ENCODE data around the gene TFE3. TPM values are rescaled to one million over a fixed set of nuclear protein-coding genes. Genes with fewer than 3 reads are reported as not detected.

The TFE3 gene
- total and polyA plus RNA-seq, 10 of the 15 experiments (the other 5 are each of a cell fraction or from before 2014, with no cell fraction given): 3.5 to 20.4 (median 11.6) TPM

- no TSS peak for BruUV-seq (replicated peaks)
- in situ Hi-C loops (cut with MboI): no loop called here
- intact Hi-C loops (cut with micrococcal nuclease; ENCODE audit: unreplicated experiment): no loop called here
- SMC1A ChIA-PET (ENCODE audit: uncharacterized antibody, unreplicated experiment): interaction anchor here (1.1 kb wide), 1 partner anchor 21 kb away, joined by 3 read pairs; the partner anchor contains the start of gene TFE3
- ATAC-seq (no peak), FAIRE-seq (no peak), DNase-seq (ENCODE audit: low read depth, low spot score) (no peak)
- Histone ChIP-seq H4K20me1 (ENCODE audit: control insufficient read depth, insufficient read depth) (no peaks in the 10 kb centered on the region), H3K4me2 (ENCODE audit: control insufficient read depth, insufficient read depth) (no peak overlapping the region), H3K9ac (ENCODE audit: control insufficient read depth, insufficient read depth, low read length) (no peak overlapping the region), H3K79me2 (ENCODE audit: control insufficient read depth, insufficient read depth, low read length) (no peaks in the 10 kb centered on the region), H3K4me1 (ENCODE audit: control insufficient read depth, insufficient read depth, low read length) (no peaks in the 10 kb centered on the region), H3K27ac (ENCODE audit: control insufficient read depth, insufficient read depth) (no peak overlapping the region), H3K36me3 (ENCODE audit: control insufficient read depth in 2 of 2, insufficient read depth in 2 of 2, low read length in 1 of 2) (no peaks in the 10 kb centered on the region), H3K9me3 (replicated peaks; ENCODE audit: control insufficient read depth, insufficient read depth, low read length) (no peaks in the 10 kb centered on the region), H2AFZ (ENCODE audit: control insufficient read depth, low read depth, low read length) (no peak overlapping the region), H3K4me3 (no peak overlapping the region), H3K27me3 (replicated peaks in 1 of 2; ENCODE audit: control insufficient read depth in 2 of 2, insufficient read depth in 2 of 2, low read length in 1 of 2) (no peaks in the 10 kb centered on the region)
- POLR2A ChIA-PET: no interaction called here
- CTCF ChIA-PET: no interaction called here
- RAD21 ChIA-PET (ENCODE audit: unreplicated experiment): no interaction called here
- 66% methylated on average over 8 of the region's 8 CpGs for WGBS (ENCODE audit: insufficient coverage, insufficient replicate concordance, low lambda C conversion rate, missing lambda C conversion rate)
- no peak for TF ChIP-seq SREBF2 (IDR thresholded peaks at IDR 0.05; ENCODE audit: low read length)
- no peak for TF ChIP-seq SP1 (IDR thresholded peaks at IDR 0.05; ENCODE audit: low read depth, low read length)
- no peak for TF ChIP-seq IRF3 (IDR thresholded peaks at IDR 0.05)
- no peak for TF ChIP-seq EED (IDR thresholded peaks at IDR 0.05; ENCODE audit: low read depth)
- TF ChIP-seq BCLAF1 (IDR thresholded peaks at IDR 0.05): no peak
- TF ChIP-seq RUNX3 (IDR thresholded peaks at IDR 0.05; ENCODE audit: low read length): no peak
- no peak for TF ChIP-seq E4F1 (IDR thresholded peaks at IDR 0.05; ENCODE audit: borderline replicate concordance, partially characterized antibody)
- TF ChIP-seq SMAD5 (IDR thresholded peaks at IDR 0.05; ENCODE audit: low read depth): no peak
- no peak for TF ChIP-seq NR2F1 (conservative IDR thresholded peaks at IDR 0.05)
- no peak for TF ChIP-seq NFIC (IDR thresholded peaks at IDR 0.05; ENCODE audit: low read depth, low read length)
- TF ChIP-seq MTA2 (IDR thresholded peaks at IDR 0.05; ENCODE audit: low read depth): no peak
- no peak for TF ChIP-seq RELB (IDR thresholded peaks at IDR 0.05; ENCODE audit: low read depth)
- no peak for TF ChIP-seq SMARCA5 (IDR thresholded peaks at IDR 0.05)
- no peak for TF ChIP-seq POU2F2 (IDR thresholded peaks at IDR 0.05; ENCODE audit: borderline replicate concordance, low read depth, low read length)
- no peak for TF ChIP-seq ZNF622 (IDR thresholded peaks at IDR 0.05)
- no peak for TF ChIP-seq PAX5 (IDR thresholded peaks at IDR 0.05; ENCODE audit: borderline replicate concordance, low read depth, low read length)
- TF ChIP-seq CBX5 (IDR thresholded peaks at IDR 0.05; ENCODE audit: low read depth): no peak
- TF ChIP-seq MAX (IDR thresholded peaks at IDR 0.05; ENCODE audit: low read depth, low read length): no peak
These were observed 21.6 kb upstream of the TFE3 start for GRCh38 chrX:49064735-49065134.

All from GM12878 (cell line).